Measurements from ENCODE around the gene E2F4. TPM values are rescaled to one million over a fixed set of nuclear protein-coding genes. Genes with fewer than 3 reads are reported as not detected.

Gene E2F4
- total and polyA plus RNA-seq, 7 donors, result 40.0 to 85.9 (median 69.8) TPM

- TF ChIP-seq POLR2AphosphoS5 (IDR thresholded peaks at IDR 0.05), result peak; percentile 96 to 98 (median 97)
- TF ChIP-seq EP300 (IDR thresholded peaks at IDR 0.05), result peak in 1 of 4 donors; percentile 46
- TF ChIP-seq CTCF (IDR thresholded peaks at IDR 0.05), result peak in 1 of 4 experiments; percentile 7
- peak; percentile 73 to 83 for TF ChIP-seq POLR2A (IDR thresholded peaks at IDR 0.05)
- H3K27ac ChIP-seq, result peak within 1 kb of the TSS; percentile 81 to 85 (median 83)
- peak within 1 kb of the TSS; percentile 86 to 99 (median 90) for H3K4me3 ChIP-seq
- H3K27me3 ChIP-seq, result no peaks in the 10 kb centered on the region
- intact Hi-C loops (cut with DNase I), result loop anchor here (1.0 to 5.0 kb wide), 3 partner anchors 20 to 620 kb away; partner anchors contain the start of genes CENPT, E2F4, FHOD1 and NUTF2
- peak; percentile 99 for DNase-seq
- H3K9me3 ChIP-seq, result no peaks in the 10 kb centered on the region
- H3K4me1 ChIP-seq, result peaks cover 0 to 26% (median 21%) of the 10 kb centered on the region in 4 donors
- H3K36me3 ChIP-seq, result peaks cover 12 to 41% (median 36%) of the 10 kb centered on the region in 4 donors
- 1% methylated on average over 46 of the region's 46 CpGs for WGBS, 2 donors
These were observed 35.0 kb downstream of the E2F4 start, which contains the start of gene TMEM208 for GRCh38 chr16:67226804-67227566. TSS of gene TMEM208 (plus strand) at chr16:67227130. CDS start at chr16:67227219, 89 bp downstream.

DNA sequence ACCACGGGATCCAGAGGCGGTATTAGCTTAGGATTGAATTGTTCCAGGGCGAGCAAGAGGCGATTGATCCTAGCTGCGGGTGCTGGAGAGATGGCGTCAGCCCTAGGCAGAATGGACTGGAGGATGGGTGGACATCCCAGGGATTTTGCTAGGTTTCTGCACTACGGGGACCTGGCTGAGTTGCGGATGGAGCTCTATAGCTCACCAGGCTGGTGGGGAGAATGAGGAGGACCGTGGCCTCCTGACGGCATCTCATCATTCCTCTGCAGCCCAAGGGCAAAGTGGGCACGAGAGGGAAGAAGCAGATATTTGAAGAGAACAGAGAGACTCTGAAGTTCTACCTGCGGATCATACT is 35.6 kb downstream of the E2F4 start:
- DNase-seq, result no peak
- H3K4me3 ChIP-seq, result peak overlapping the region; percentile 86 to 99 (median 90)
- H3K4me1 ChIP-seq, result peaks cover 0 to 26% (median 21%) of the 10 kb centered on the region in 4 donors
- peaks cover 12 to 42% (median 37%) of the 10 kb centered on the region in 4 donors for H3K36me3 ChIP-seq
- no peaks in the 10 kb centered on the region for H3K9me3 ChIP-seq
- intact Hi-C loops (cut with DNase I), result loop anchor here (1.0 to 5.0 kb wide), 3 partner anchors 20 to 620 kb away; partner anchors contain the start of genes CENPT, E2F4, FHOD1 and NUTF2
- H3K27ac ChIP-seq, result peak overlapping the region; percentile 81 to 85 (median 83)
- H3K27me3 ChIP-seq, result no peaks in the 10 kb centered on the region
- 9 to 16% methylated on average over 12 of the region's 12 CpGs for WGBS, 2 donors
- TF ChIP-seq CTCF (IDR thresholded peaks at IDR 0.05), result no peak
- no peak for TF ChIP-seq EP300 (IDR thresholded peaks at IDR 0.05)
- TF ChIP-seq POLR2A (IDR thresholded peaks at IDR 0.05), result no peak
- no peak for TF ChIP-seq POLR2AphosphoS5 (IDR thresholded peaks at IDR 0.05)

GRCh38 chr16:67228034-67228785 is 36.3 kb downstream of the E2F4 start:
- Histone ChIP-seq H3K36me3 (peaks cover 12 to 45% (median 37%) of the 10 kb centered on the region in 4 donors), H3K9me3 (no peaks in the 10 kb centered on the region), H3K4me1 (peaks cover 0 to 26% (median 21%) of the 10 kb centered on the region in 4 donors), H3K27ac (no peak overlapping the region), H3K27me3 (no peaks in the 10 kb centered on the region), H3K4me3 (peak overlapping the region in 3 of 4 donors; percentile 87 to 99 (median 92))
- no peak for TF ChIP-seq POLR2AphosphoS5 (IDR thresholded peaks at IDR 0.05)
- no peak for TF ChIP-seq POLR2A (IDR thresholded peaks at IDR 0.05)
- no peak for TF ChIP-seq CTCF (IDR thresholded peaks at IDR 0.05)
- no peak for TF ChIP-seq EP300 (IDR thresholded peaks at IDR 0.05)
- DNase-seq, result no peak
- WGBS, 2 donors, result 84 to 91% methylated on average over 9 of the region's 9 CpGs
- intact Hi-C loops (cut with DNase I), result loop anchor here (5.0 kb wide), 1 partner anchor 619 kb away; the partner anchor contains the start of genes CENPT and NUTF2

DNA sequence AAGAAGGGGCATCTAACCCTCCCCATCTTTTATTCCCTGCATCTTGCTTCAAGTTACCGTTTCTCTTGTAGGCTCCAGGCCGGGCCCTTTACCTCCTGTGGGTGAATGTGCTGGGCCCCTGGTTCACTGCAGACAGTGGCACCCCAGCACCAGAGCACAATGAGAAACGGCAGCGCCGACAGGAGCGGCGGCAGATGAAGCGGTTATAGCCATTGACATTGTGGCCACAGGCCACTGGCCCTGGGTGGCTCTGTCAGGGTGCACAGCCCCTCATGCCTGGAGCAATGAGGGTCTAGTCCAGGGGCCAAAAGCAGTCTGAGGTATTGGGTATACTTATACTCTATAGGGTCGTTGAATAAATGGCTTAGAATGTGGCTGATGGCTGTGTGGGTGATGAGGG is 37.0 kb downstream of the E2F4 start:
- Histone ChIP-seq H3K27ac (no peak overlapping the region), H3K9me3 (no peaks in the 10 kb centered on the region), H3K4me1 (peaks cover 0 to 26% (median 21%) of the 10 kb centered on the region in 4 donors), H3K27me3 (no peaks in the 10 kb centered on the region), H3K36me3 (peaks cover 12 to 52% (median 37%) of the 10 kb centered on the region in 4 donors), H3K4me3 (no peak overlapping the region)
- intact Hi-C loops (cut with DNase I), result loop anchor here (5.0 kb wide), 1 partner anchor 618 kb away; the partner anchor contains the start of genes CENPT and NUTF2
- WGBS, 2 donors, result 80 to 91% methylated on average over 9 of the region's 9 CpGs
- no peak for DNase-seq
- TF ChIP-seq POLR2A (IDR thresholded peaks at IDR 0.05) (no peak), POLR2AphosphoS5 (IDR thresholded peaks at IDR 0.05) (no peak), EP300 (IDR thresholded peaks at IDR 0.05) (no peak), CTCF (IDR thresholded peaks at IDR 0.05) (no peak)
